Measurements from ENCODE around the gene GRAP2.
"Not testable (repeated sequence)": the region's sequence is repeated elsewhere in the genome, so short reads cannot be mapped to it uniquely, and the experiment has no call there.

GRAP2 gene

DNA sequence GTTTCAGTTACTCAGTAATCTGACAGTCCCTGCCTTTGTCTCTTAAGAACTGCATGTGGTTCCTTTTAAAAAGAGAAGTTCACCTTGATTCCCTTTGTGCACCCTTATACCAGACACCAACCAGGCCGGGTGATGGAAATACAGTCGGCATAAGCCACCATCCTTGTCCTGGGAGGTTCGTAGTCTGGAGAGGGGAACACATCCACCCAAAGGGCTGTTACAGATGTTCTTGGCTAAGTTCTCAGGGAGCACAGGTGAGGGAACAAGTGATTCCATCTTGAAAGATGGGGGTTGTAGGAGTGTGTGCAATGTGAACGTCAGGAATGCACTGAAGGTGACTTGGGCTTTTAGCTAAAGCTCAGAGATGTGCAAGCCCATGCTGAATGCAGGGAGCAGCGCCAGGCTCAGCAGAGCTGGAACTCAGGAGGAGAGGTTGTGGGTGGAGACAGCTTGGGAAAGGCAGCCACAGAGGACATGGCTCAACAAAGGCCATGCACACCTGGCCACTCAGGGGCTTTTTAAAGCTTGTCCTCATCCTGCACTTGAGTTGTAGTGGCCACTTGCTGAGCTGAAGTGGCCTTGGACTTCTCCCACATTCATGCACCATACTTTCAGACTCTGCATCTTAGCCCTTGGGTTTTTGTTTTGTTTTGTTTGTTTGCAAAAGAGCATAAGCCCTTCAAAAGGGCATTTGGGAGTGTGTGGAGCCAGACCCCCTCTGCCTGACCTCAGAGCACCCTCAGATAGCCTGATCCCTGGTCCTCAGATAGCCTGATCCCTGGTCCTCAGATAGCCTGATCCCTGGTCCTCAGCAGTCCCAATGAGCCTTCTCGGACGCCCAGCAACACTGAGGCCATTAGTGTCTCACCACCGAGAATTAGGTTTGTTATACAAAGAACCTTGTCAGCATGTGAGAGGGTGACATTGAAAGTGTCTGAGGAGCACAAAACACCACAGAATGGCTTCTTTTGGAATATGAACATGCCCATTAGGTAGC is 46.6 kb downstream of the GRAP2 start:
- DNase-seq: no peak

DNA sequence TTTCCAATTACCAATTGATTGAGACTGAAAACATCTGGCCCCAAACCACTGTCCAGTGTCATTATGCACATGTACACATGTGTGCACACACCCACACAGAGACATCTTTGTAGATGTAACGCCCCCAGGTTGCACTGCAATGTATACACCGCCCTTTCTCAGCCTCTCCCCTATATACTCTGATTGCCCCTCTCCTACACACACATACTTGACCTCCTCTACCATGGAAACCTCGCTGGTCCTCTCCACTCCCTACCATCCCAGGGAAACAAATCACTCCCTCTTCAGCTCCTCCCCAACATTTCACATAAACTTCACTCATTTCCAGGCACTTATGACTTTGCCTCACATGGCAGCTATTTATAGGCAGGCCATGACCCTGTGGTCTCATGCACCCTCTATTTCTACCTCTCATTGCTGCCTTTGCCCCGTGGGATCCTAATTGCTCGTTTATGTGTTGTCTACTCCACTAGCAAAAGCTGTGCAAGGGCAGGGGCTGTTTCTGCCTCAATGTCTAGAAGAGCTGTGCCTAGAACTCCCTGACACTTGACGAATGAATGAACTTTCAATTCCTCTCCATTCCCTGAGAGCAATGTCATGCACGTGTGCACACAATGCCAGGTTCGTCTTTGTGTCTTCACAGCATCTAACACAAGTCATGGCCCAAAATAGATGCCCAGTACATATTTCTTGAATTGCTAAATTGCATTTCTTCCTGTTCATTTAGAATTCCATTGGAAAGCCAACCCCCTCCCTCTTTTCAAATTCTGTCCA is 49.3 kb downstream of the GRAP2 start:
- no peak for DNase-seq

DNA sequence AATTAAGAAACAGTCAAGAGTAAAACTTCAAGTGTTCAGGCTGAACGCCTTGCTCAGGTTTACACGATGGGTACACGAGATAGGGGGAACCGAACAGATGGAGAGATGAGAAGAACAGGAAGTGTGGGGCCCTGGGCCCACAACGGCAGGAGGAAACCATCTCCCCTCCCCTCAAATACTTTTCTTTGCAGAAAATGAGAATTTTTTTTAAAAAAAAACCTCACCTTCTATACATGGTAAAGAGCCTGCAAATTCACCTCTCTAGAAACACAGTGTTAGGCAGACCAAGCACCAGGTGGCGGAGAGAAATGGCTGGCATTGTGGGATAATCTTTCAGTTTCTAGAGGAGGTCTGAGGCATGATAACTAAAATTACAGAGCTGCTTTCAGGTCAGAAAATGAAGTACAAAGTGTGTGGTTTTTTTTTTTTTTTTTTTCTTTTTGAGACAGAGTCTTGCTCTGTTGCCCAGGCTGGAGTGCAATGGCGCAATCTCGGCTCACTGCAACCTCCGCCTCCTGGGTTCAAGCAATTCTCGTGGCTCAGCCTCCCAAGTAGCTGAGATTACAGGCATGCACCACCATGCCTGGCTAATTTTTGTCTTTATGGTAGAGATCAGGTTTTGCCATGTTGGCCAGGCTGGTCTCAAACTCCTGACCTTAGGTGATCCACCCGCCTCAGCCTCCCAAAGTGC is 50.9 kb downstream of the GRAP2 start:
- DNase-seq: not testable (repeated sequence)

DNA sequence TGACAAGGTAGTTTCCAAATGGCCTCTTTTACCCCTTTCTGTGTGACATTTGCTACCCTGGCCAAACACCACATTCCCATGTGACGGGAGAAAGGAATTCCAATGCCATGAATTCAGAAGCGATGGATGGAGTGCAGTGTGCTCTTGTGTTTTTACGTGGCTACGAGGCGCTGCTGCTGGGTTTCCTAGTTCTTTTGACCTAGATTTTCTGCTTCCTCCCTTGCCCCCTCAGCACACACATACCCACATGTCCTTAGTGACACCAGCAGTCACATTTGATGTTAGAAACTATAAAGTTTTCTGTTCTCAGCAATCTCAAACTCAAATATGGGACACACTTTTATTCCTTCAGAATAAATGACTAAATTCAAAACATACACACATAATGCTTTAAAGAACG is 51.5 kb downstream of the GRAP2 start:
- DNase-seq: no peak

DNA sequence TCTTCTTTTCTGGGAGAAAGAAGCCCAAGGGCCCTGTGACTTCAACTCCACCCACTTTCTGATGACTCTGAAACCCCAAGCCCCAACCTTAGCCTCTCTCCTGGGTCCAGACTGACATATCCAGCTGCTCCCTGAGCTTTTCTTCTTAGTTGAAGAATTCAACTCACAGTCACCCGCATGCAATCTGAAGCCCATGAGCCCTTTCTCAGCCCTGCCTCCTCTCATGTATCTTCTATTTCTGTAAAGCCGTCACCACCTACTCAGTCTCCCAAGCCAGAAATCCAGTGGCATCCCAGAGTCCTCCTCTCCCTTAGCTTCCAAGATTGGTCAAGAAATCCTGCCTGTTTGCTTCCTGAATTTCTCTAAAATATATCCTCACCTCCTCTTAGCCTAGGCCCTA is 52.2 kb downstream of the GRAP2 start:
- no peak for DNase-seq

DNA sequence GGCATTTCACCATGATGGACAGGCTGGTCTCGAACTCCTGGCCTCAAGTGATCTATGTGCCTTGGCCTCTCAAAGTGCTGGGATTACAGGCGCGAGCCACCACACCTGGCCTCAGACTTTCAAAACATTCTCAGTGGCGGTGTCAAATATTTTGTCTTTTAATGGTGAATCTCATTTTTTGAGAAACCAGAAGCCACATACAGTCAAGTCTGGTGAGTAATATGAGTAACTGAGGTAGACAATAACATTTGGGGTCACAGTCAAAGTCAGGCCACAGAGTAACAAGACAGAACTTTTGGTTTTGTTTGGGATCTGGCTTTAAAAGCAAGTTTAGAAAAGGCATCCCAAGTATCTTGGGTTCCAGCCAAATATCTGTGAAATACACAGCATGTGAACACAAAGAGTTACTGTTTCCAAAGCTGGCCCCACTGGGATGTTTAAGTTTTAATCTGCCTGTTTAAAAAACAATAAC is 53.7 kb downstream of the GRAP2 start:
- no peak for DNase-seq

DNA sequence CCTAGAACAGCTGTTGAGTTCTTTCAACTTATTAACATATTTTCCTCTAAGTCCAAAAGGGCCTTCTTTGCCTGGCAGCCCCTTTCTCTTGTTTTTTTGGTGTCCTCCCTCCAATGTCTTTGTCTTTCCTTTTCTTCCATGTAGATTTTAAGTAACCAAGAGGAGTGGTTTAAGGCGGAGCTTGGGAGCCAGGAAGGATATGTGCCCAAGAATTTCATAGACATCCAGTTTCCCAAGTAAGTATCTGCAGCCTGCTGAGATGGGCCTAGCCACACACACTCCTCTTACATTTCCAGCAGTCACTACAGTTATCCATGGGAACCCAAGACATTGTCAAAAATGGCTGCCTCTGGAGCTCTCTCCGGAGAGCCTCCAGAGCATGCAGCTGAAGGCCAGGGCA is 54.8 kb downstream of the GRAP2 start:
- DNase-seq: no peak

DNA sequence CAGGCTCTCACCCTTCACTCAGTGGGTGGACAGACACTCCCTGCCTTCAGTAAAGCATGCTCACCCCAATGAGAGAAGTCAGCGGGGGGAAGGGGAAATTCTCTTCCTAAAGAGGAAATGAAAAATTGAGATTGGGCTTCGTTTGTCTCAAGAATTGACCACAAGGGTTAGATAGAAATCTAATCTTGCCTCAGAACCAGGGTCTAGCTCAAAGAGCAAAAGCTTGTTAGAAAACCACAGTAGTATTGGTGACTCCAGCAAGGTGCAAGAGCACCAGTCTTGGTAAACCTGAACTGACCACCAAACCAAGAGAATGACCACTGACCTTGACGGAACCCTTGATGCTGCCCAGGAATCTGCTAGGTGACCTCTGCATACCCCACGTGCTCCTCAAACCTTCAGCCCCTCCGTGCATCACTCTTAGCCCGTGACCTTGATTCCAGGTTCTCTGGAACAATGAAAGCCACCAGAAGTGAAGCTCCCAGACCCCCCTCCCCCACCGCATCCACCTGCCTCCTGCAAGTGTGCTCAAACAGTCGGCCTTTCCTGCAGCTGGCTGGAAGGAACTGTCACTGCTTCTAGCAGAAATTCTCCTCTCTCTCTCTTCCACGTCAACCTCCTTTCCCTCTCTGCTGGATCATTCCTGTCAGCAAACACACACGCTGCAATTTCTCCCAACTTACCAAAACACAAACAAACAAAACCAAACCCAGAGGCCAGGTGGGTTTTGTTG is 56.2 kb downstream of the GRAP2 start:
- no peak for DNase-seq

DNA sequence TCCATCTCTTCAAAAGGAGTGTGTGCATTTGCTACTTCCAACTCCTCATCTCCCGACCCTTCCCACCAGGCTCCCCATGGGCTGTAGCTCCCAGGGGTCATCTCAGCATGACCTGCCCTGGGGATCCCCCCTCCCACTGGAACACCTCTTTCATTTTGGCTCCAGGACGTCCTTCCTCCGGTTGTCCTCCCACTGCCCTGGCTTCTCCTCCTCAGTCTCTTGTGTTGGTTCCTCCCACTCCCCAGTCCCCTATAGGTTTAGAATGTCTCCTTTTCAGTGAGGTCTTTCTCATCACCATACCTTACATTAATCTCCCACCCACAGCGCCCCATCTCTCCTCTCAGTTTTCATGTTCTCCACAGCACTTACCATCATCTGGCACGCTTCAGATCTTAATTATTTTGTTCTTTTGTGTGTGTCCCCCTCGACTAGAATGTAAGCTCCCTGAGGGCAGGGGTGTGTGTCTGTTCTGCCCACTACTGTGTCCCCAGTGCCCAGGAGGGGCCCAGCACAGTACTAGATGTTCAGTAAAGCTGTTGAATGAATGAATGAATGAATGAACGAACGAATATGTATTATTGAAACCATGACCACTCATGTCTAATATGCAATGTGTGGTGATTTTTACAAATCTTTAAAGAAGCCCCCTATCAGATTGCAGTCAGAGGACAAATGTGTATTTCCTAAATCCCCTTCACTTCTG is 57.3 kb downstream of the GRAP2 start:
- no peak for DNase-seq

DNA sequence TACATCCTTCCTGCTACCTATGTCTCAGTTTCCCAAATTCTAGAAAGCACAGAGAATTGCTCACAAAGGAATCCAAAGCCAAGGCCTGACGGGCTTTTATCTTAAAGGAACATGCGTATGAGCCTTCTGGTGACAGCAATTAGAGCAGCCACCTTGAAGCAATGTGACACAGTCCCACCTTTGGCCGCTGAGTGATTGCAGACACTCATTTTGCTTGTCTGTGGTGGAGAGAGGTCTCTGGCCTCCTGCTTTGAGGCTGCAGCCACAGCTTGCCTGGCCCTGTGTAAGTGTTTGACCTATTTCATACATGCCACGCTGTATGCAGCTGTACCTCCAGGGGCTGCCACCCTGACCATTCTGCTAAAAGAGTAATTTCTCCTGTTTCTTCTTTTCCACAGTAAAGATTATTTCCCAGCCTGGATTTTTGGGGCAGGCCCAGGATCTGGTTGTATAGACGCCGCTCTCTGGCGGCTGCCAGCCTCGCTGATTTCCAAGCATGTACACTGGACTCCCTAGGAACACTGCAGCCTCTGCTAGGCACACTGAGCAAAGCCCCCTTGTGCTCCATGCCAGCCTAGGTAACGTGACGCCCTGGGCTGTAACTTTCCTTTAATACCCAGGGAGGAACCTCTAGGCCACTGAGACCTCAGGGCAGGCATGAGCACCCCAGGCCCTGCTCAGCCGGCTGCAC is 58.2 kb downstream of the GRAP2 start:
- DNase-seq: no peak

DNA sequence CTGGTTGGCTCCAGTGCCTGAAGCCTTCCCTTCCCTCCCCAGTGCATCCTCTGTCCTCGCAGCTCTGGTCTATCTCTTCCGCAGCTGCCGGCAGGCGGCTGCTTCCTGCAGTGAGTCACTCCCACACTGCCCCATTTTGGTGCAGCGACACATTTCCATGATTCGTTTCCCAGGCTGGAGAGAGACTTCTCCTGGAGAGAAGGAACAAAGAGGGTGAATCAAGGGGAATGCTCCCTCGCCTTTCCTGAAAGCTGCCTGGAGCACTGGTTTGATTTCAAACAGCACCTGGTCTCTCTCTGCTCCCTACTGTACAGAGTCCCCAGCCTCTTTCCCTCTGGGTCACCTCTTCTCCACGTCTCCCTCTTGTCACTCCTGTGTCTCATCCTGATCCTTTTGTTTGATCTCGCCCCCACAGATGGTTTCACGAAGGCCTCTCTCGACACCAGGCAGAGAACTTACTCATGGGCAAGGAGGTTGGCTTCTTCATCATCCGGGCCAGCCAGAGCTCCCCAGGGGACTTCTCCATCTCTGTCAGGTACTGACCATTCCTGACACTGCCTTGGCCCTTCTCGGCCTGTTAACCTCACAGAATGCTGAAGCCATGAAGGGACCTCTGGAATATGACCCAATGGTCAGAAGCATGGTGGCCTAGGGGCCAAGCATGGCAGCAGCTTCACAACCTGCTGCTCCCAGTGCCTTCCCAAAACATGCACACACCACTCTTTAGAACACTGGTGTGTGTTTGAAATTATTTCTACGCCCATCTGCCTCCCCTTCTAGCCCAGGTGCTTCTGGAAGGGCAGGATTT is 59.0 kb downstream of the GRAP2 start, which contains the start of gene TMA7B:
TMA7B (plus strand) TSS at position 758 of the 808 bp plus-strand sequence. CDS start 3,978 bp downstream, outside the sequence.
- DNase-seq: no peak

DNA sequence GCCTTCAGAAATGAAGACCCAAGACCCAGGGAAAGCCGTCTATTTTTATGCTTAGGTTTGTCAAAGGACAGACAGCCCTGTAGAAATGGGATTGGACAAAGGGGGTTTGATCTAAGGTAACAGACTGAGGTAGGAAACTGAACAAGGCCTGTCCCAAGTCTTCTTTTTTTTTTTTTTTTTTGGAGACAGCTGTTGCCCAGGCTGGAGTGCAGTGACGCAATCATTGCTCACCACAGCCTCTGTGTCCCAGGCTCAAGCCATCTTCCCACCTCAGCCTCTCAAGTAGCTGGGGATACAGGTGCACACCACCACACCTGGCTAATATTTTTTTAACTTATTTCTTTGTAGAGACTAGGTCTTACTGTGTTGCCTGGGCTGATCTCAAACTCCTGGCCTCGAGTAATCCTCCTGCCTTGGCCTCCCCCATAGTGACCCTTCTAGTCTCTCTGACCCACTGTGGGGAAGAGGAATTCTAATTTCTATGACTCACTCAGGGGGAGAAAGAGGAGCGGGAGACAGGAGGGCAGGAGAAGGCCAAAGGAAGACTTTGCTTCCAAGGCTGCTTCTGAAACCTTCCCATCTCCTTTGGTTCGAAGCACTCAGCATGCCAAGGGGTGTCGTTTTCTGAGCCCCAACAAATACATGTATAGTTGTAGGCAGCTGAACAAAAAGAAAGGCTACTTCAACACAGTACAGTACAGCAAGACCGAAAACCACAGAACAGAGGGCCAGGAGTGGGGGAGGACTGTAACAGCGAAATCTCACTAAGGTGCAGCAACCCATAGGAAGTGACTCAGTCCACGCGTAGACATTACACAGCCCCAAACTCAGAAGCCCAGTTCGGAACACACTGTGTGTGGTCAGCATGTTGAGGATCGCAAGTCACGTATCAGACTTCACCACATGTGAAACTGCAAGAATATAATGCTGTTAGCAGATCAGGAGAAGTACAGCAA is 60.2 kb downstream of the GRAP2 start:
- no peak for DNase-seq

DNA sequence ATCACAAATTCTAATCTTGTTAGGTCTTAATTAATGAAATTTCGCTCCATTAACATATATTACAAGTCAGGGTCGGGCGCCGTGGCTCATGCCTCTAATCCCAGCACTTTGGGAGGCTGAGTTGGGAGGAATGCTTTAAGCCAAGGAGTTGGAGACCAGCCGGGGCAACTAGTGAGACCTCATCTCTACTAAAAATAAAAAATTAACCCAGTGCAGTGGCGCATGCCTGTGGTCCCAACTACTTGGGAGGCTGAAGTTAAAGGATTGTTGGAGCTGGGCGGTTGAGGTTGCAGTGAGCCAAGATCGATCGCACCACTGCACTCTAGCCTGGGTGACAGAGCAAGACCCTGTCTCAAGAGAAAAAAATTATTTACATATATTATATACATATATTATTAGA is 61.2 kb downstream of the GRAP2 start:
- DNase-seq: no peak

DNA sequence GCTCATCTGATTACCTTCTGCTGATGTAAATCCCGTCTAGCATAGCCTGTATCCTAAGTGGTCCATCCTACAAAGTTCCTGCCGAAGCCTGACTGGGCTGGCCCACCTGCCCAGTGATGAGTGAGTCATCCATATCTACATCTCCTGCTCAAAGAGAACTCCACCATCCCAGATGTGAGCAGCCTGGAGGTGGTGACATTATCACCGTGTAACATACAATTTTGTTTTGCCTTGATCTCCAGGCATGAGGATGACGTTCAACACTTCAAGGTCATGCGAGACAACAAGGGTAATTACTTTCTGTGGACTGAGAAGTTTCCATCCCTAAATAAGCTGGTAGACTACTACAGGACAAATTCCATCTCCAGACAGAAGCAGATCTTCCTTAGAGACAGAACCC is 64.9 kb downstream of the GRAP2 start:
- DNase-seq: no peak

DNA sequence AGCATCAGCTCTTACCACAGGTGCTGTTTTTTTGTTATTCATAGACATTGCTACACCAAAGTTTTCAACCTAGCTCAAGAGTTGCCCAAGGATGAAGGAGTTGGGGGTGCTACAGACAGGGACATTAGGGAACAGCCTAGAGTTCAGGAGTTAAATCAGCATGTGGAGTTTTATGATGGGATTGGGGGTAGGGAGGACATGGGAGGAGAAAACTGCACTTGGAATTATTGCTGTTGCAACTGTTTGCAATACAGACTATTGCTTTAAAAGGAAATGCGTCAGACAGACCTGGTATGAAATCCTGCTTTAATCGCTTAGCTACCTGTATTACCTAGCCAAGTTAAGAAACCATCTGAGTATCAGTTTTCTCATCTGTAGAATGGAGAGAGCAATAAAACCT is 65.6 kb downstream of the GRAP2 start:
- DNase-seq: no peak

DNA sequence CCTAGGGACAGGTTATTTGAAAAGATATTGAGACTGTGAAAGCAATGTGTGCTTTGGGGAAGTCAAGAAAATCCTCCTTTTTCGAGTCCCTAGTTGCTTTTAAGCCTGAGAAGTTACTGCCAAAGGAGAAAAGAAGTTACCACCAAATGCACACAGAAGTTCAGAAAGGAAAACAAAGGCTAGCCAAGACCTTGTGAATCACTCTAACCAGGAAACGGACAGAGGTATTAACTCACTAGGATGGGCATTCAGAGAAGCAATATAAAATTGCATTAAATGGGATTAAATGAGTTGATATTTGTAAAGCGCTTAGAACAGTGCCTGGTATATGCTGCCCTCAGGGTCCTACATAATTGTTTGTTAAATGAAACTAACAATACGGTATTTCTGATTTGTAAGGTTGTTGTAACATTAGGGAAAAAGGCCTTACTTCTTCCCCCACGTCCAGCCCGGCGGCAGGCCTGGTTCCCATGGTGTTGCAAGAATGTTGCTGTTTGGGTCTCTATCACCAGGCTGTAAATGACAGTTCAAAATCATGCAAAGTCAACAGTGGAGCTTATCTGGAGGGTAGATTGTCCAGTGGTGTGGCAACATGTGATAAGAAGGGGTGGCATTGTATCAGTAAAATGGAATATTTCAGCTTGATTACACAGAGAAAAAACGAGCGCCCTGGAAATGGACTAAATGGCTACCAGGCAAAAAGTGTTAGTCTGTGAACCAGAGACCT is 66.4 kb downstream of the GRAP2 start:
- no peak for DNase-seq

DNA sequence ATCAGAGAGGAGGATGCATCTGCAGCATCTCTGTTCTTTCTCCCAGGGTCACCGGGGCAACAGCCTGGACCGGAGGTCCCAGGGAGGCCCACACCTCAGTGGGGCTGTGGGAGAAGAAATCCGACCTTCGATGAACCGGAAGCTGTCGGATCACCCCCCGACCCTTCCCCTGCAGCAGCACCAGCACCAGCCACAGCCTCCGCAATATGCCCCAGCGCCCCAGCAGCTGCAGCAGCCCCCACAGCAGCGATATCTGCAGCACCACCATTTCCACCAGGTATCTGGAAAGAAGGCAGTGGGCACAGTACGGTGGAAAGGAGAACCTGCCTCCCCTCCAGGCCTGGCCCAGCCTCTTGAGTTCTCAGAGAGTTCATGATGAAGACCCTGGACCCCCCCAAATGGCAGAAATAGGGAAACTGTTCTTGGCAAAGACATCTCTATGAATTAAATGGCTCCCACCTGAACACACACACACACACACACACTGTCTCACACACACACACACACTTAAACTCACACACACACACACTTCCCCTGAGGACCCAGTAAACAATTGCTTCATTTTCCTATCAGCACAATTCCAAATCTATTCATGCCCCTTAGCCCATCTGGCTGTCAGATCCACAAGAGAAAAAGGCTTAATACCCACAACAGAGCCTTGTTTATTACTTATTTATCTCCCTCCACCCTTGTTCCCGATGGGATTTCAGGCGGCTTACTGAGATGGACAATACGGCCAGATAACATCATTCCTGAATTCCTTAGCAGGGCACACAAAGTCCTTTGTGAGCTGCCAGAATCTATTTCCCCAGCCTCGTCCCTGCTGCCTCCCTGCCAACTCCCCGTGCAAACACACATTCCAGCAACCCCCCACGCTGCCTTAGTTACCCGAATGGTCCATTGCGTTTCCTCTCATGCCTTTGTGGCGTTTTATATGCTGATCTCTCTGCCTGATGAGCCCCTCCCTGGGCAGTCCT is 67.4 kb downstream of the GRAP2 start:
- DNase-seq: no peak

Data from NCI-H1930 (cell line).